Kidney (tissue), 14 donors: ENCODE results near the gene CYP19A1. TPM values are rescaled to one million over a fixed set of nuclear protein-coding genes. Genes with fewer than 3 reads are reported as not detected.

Experiments used
- DNase-seq, 5 donors: peaks; one replicate each; pipeline ENCODE4 v3.0.0-alpha.2; 2013 to 2020
- FAIRE-seq: peaks from 2 replicates; lab custom pipeline; 2012; peaks lifted over from hg19 to GRCh38; lab: Jason Lieb, UNC
- H3K27ac ChIP-seq, 2 donors: one replicate each; pipeline ENCODE4 v1.7.0; 2013; ENCODE audit warnings: low read depth in 2 of 2, low read length in 2 of 2, inconsistent platforms in 1 of 2
- H3K27me3 ChIP-seq: one replicate; pipeline ENCODE4 v1.7.1; 2013; ENCODE audit warnings: low read length, inconsistent platforms; ENCODE audit not compliant: control insufficient read depth, insufficient read depth
- H3K36me3 ChIP-seq, 3 donors: one replicate each; pipeline versions ENCODE4 v1.7.0 to v1.7.1; 2013; ENCODE audit warnings: low read length in 3 of 3, control low read depth in 1 of 3, inconsistent platforms in 1 of 3; ENCODE audit not compliant: insufficient read depth in 3 of 3, control insufficient read depth in 2 of 3
- H3K4me1 ChIP-seq, 3 donors: one replicate each; pipeline versions ENCODE4 v1.7.0 to v1.7.1; 2013; ENCODE audit warnings: low read length in 3 of 3, inconsistent platforms in 1 of 3, low read depth in 1 of 3; ENCODE audit not compliant: control insufficient read depth in 2 of 3, insufficient read depth in 2 of 3
- H3K4me3 ChIP-seq, 3 donors: one replicate each; pipeline versions ENCODE4 v1.7.0 to v1.8.1; 2013; ENCODE audit warnings: low read length in 3 of 3, control low read depth in 1 of 3, inconsistent platforms in 1 of 3
- H3K9ac ChIP-seq, 3 donors: one replicate each; pipeline versions ENCODE4 v1.7.0 to v1.7.1; 2013; ENCODE audit warnings: low read length in 3 of 3, control low read depth in 1 of 3, inconsistent platforms in 1 of 3
- H3K9me3 ChIP-seq, 3 donors: one replicate each; pipeline versions ENCODE4 v1.7.0 to v1.7.1; 2013; ENCODE audit warnings: low read length in 3 of 3, control low read depth in 1 of 3, inconsistent platforms in 1 of 3; ENCODE audit not compliant: control insufficient read depth in 2 of 3, insufficient read depth in 1 of 3
- CTCF ChIP-seq: IDR thresholded peaks from 3 replicates; pipeline ENCODE4 v1.5.1; 2012; ENCODE audit warnings: mild to moderate bottlenecking, moderate library complexity, borderline replicate concordance; ENCODE audit not compliant: insufficient read depth; ENCODE audit errors: extremely low read depth
- intact Hi-C: fragments of 100-400 bp; cut with DNase I; formaldehyde crosslinking; loops from one replicate; pipeline ENCODE4 v1.11.1; 2022
- polyA plus RNA-seq: library from polyadenylated mRNA; stranded (reverse); fragments of 350-450 nt; fragmentation: Illumina TruSeq; extraction: RNeasy Lipid Tissue Mini Kit (QIAGEN cat#74804); gene quantifications from one replicate; pipeline ENCODE4 v1.2.3, GENCODE V29; 2014; ENCODE audit warnings: low read depth, low replicate concordance; ENCODE audit not compliant: insufficient read depth
- total RNA-seq: library from RNA; stranded (reverse); fragmentation: NEBNext Ultra II Directional; extraction: Animal tissue kit (Norgen Biotek cat#: 25700); gene quantifications from one replicate; pipeline ENCODE4 v1.2.1, GENCODE V29; 2021
- donor health status: control.
- donor health status: control.
- donor health status: control.
- donor health status: control.
- donor health status: control.
- donor health status: DM: yes; HTN: yes; CAD: no.
- donor health status: Normal renal cell carcinoma (clear cell type).

CYP19A1 gene
- total and polyA plus RNA-seq, 2 donors from 2014 or later, result 0.50 TPM; not detected in 1

GRCh38 chr15:51322621-51323296, 15.6 kb downstream of the CYP19A1 start:
- H3K9me3 ChIP-seq, result no peaks in the 10 kb centered on the region
- no peak overlapping the region for H3K27ac ChIP-seq
- no peak overlapping the region for H3K9ac ChIP-seq
- intact Hi-C loops, result no loop called here
- no peak for TF ChIP-seq CTCF
- H3K4me1 ChIP-seq, result no peaks in the 10 kb centered on the region
- no peaks in the 10 kb centered on the region for H3K36me3 ChIP-seq
- no peaks in the 10 kb centered on the region for H3K27me3 ChIP-seq
- FAIRE-seq, result no peak
- H3K4me3 ChIP-seq, result no peak overlapping the region
- no peak for DNase-seq

GRCh38 chr15:51321316-51321715, 17.1 kb downstream of the CYP19A1 start:
- no peaks in the 10 kb centered on the region for H3K9me3 ChIP-seq
- no peak overlapping the region for H3K27ac ChIP-seq
- no peaks in the 10 kb centered on the region for H3K27me3 ChIP-seq
- no peak for DNase-seq
- no peaks in the 10 kb centered on the region for H3K4me1 ChIP-seq
- no peak overlapping the region for H3K9ac ChIP-seq
- intact Hi-C loops, result no loop called here
- no peak for FAIRE-seq
- no peak overlapping the region for H3K4me3 ChIP-seq
- no peak for TF ChIP-seq CTCF
- H3K36me3 ChIP-seq, result no peaks in the 10 kb centered on the region

- H3K4me1 ChIP-seq, result no peaks in the 10 kb centered on the region
- H3K9ac ChIP-seq, result no peak overlapping the region
- DNase-seq (no peak), FAIRE-seq (no peak)
- no peaks in the 10 kb centered on the region for H3K36me3 ChIP-seq
- no peaks in the 10 kb centered on the region for H3K9me3 ChIP-seq
- H3K27me3 ChIP-seq, result no peaks in the 10 kb centered on the region
- intact Hi-C loops, result no loop called here
- H3K27ac ChIP-seq, result no peak overlapping the region
- H3K4me3 ChIP-seq, result no peak overlapping the region
- no peak for TF ChIP-seq CTCF
Observed at GRCh38 chr15:51320843-51321242, 17.6 kb downstream of the CYP19A1 start.

- Histone ChIP-seq H3K36me3 (no peaks in the 10 kb centered on the region), H3K4me3 (no peak overlapping the region), H3K27me3 (no peaks in the 10 kb centered on the region), H3K9ac (no peak overlapping the region), H3K9me3 (no peaks in the 10 kb centered on the region), H3K4me1 (no peaks in the 10 kb centered on the region), H3K27ac (no peak overlapping the region)
- no peak for DNase-seq
- intact Hi-C loops, result no loop called here
- TF ChIP-seq CTCF, result no peak
- FAIRE-seq, result no peak
Observed at GRCh38 chr15:51319539-51319938, 18.9 kb downstream of the CYP19A1 start.
